ENCODE data around the gene ZNF655.

The ZNF655 gene

GRCh38 chr7:99551334-99551733 lies 7.1 kb upstream of the ZNF655 start:
- Histone ChIP-seq H3K9me2 (replicated peaks; ENCODE audit: control insufficient read depth, low read length) (no peaks in the 10 kb centered on the region), H3K9me3 (ENCODE audit: control insufficient read depth, insufficient read depth, low read length) (no peaks in the 10 kb centered on the region), H3K27me3 (ENCODE audit: control insufficient read depth, low read length) (no peaks in the 10 kb centered on the region), H3K4me2 (ENCODE audit: low read length) (peak overlapping the region; percentile 77), H3K27ac (ENCODE audit: low read depth, low read length) (no peak overlapping the region), H4K20me1 (ENCODE audit: control insufficient read depth, insufficient read depth, low read depth, low read length) (no peaks in the 10 kb centered on the region), H3F3A (ENCODE audit: control insufficient read depth, insufficient read depth) (peaks cover 40% of the 10 kb centered on the region), H3K79me2 (ENCODE audit: control insufficient read depth, low read length) (peaks cover 58% of the 10 kb centered on the region), H3K4me1 (ENCODE audit: control insufficient read depth, low read length) (peaks cover 26% of the 10 kb centered on the region), H3K4me3 (ENCODE audit: low read length) (peak overlapping the region; percentile 97), H3K36me3 (ENCODE audit: control insufficient read depth, low read length) (peaks cover 56% of the 10 kb centered on the region)
- TF ChIP-seq CTCF (IDR thresholded peaks at IDR 0.05; ENCODE audit: low read depth, low read length, poor library complexity, severe bottlenecking), result no peak

GRCh38 chr7:99551767-99552463 lies 6.5 kb upstream of the ZNF655 start, which contains the start of gene FAM200A:
Gene FAM200A, minus strand, starts transcription at chr7:99552114. Its CDS starts 3,707 bp downstream, at chr7:99548407.
- peaks cover 38% of the 10 kb centered on the region for H3F3A ChIP-seq (ENCODE audit: control insufficient read depth, insufficient read depth)
- no peaks in the 10 kb centered on the region for H3K9me2 ChIP-seq (replicated peaks; ENCODE audit: control insufficient read depth, low read length)
- H3K27me3 ChIP-seq (ENCODE audit: control insufficient read depth, low read length), result no peaks in the 10 kb centered on the region
- H3K36me3 ChIP-seq (ENCODE audit: control insufficient read depth, low read length), result peaks cover 58% of the 10 kb centered on the region
- peak within 1 kb of the TSS; percentile 77 for H3K4me2 ChIP-seq (ENCODE audit: low read length)
- no peaks in the 10 kb centered on the region for H4K20me1 ChIP-seq (ENCODE audit: control insufficient read depth, insufficient read depth, low read depth, low read length)
- TF ChIP-seq EZH2phosphoT487 (IDR thresholded peaks at IDR 0.05; ENCODE audit: borderline replicate concordance, low read length), result no peak
- peaks cover 64% of the 10 kb centered on the region for H3K79me2 ChIP-seq (ENCODE audit: control insufficient read depth, low read length)
- H3K9me3 ChIP-seq (ENCODE audit: control insufficient read depth, insufficient read depth, low read length), result no peaks in the 10 kb centered on the region
- H3K27ac ChIP-seq (ENCODE audit: low read depth, low read length), result peak within 1 kb of the TSS; percentile 58
- H3K4me1 ChIP-seq (ENCODE audit: control insufficient read depth, low read length), result peaks cover 32% of the 10 kb centered on the region
- peak within 1 kb of the TSS; percentile 97 for H3K4me3 ChIP-seq (ENCODE audit: low read length)

DNA sequence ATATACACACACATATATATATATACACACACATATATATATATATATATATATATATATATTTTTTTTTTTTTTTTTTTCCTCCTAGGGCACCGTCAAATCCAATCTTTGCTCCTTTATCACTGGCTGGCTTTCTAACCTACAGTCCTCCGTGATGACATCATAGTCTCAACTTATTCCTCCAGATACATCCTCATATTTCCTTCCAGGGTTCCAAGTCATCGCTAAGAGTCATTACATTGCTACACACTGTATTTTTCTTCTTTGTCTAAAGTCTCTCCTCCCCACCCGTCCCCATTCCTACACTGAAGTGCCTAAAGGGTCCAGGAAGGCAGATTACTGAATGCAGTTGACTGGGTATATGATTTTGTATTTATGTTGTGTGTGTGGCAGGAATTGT lies 5.4 kb upstream of the ZNF655 start:
- no peaks in the 10 kb centered on the region for H3K9me3 ChIP-seq (ENCODE audit: control insufficient read depth, insufficient read depth, low read length)
- H3K36me3 ChIP-seq (ENCODE audit: control insufficient read depth, low read length), result peaks cover 58% of the 10 kb centered on the region
- H3K79me2 ChIP-seq (ENCODE audit: control insufficient read depth, low read length), result peaks cover 75% of the 10 kb centered on the region
- H3K9me2 ChIP-seq (replicated peaks; ENCODE audit: control insufficient read depth, low read length), result no peaks in the 10 kb centered on the region
- no peak overlapping the region for H3K4me3 ChIP-seq (ENCODE audit: low read length)
- H3K27me3 ChIP-seq (ENCODE audit: control insufficient read depth, low read length), result no peaks in the 10 kb centered on the region
- H3F3A ChIP-seq (ENCODE audit: control insufficient read depth, insufficient read depth), result peaks cover 29% of the 10 kb centered on the region
- no peak for TF ChIP-seq EZH2phosphoT487 (IDR thresholded peaks at IDR 0.05; ENCODE audit: borderline replicate concordance, low read length)
- no peak for TF ChIP-seq CTCF (IDR thresholded peaks at IDR 0.05; ENCODE audit: low read depth, low read length, poor library complexity, severe bottlenecking)
- no peaks in the 10 kb centered on the region for H4K20me1 ChIP-seq (ENCODE audit: control insufficient read depth, insufficient read depth, low read depth, low read length)
- no peak overlapping the region for H3K27ac ChIP-seq (ENCODE audit: low read depth, low read length)
- peaks cover 37% of the 10 kb centered on the region for H3K4me1 ChIP-seq (ENCODE audit: control insufficient read depth, low read length)
- 0 out of 2 replicates have a peak overlapping the region, but pooled peaks have one; percentile 36 for H3K4me2 ChIP-seq (ENCODE audit: low read length)

GRCh38 chr7:99554939-99555338 lies 3.5 kb upstream of the ZNF655 start:
- no peak overlapping the region for H3K4me2 ChIP-seq (ENCODE audit: low read length)
- peaks cover 8% of the 10 kb centered on the region; the same call in 1 of the 2 replicates for H4K20me1 ChIP-seq (ENCODE audit: control insufficient read depth, insufficient read depth, low read depth, low read length)
- H3F3A ChIP-seq (ENCODE audit: control insufficient read depth, insufficient read depth), result peaks cover 28% of the 10 kb centered on the region
- no peak overlapping the region for H3K4me3 ChIP-seq (ENCODE audit: low read length)
- H3K9me2 ChIP-seq (replicated peaks; ENCODE audit: control insufficient read depth, low read length), result no peaks in the 10 kb centered on the region
- peaks cover 43% of the 10 kb centered on the region for H3K4me1 ChIP-seq (ENCODE audit: control insufficient read depth, low read length)
- H3K36me3 ChIP-seq (ENCODE audit: control insufficient read depth, low read length), result peaks cover 64% of the 10 kb centered on the region
- H3K27me3 ChIP-seq (ENCODE audit: control insufficient read depth, low read length), result no peaks in the 10 kb centered on the region
- no peaks in the 10 kb centered on the region for H3K9me3 ChIP-seq (ENCODE audit: control insufficient read depth, insufficient read depth, low read length)
- TF ChIP-seq EZH2phosphoT487 (IDR thresholded peaks at IDR 0.05; ENCODE audit: borderline replicate concordance, low read length) (no peak), CTCF (IDR thresholded peaks at IDR 0.05; ENCODE audit: low read depth, low read length, poor library complexity, severe bottlenecking) (no peak)
- no peak overlapping the region for H3K27ac ChIP-seq (ENCODE audit: low read depth, low read length)
- peaks cover 91% of the 10 kb centered on the region for H3K79me2 ChIP-seq (ENCODE audit: control insufficient read depth, low read length)

Measured in DOHH2 (cell line).